BE2C (cell line): ENCODE measurements around the gene TMPRSS2.

Experiments used
- DNase-seq: peaks from one replicate; pipeline ENCODE4 v3.0.0-alpha.2; 2020
- H3K27me3 ChIP-seq: fragments of 250-450 bp; sonication (Bioruptor Pico); 2 replicates; pipeline ENCODE4 v1.5.1; 2020; ENCODE audit warnings: mild to moderate bottlenecking
- H3K36me3 ChIP-seq: fragments of 250-450 bp; sonication (Bioruptor Pico); 2 replicates; pipeline ENCODE4 v1.5.1; 2020; ENCODE audit warnings: mild to moderate bottlenecking
- H3K4me1 ChIP-seq: fragments of 250-450 bp; sonication (Bioruptor Pico); 2 replicates; pipeline ENCODE4 v1.5.1; 2020
- H3K4me3 ChIP-seq: 2 replicates; pipeline ENCODE4 v1.5.1; 2011; ENCODE audit warnings: low read depth, low read length
- H3K9me3 ChIP-seq: fragments of 250-450 bp; sonication (Bioruptor Pico); 2 replicates; pipeline ENCODE4 v1.5.1; 2020
- TF ChIP-seq, protein P1 (sequence below): IDR thresholded peaks from 2 replicates; pipeline ENCODE4 v1.5.1; 2012; ENCODE audit warnings: mild to moderate bottlenecking, low read depth, low read length

The TMPRSS2 gene

DNA sequence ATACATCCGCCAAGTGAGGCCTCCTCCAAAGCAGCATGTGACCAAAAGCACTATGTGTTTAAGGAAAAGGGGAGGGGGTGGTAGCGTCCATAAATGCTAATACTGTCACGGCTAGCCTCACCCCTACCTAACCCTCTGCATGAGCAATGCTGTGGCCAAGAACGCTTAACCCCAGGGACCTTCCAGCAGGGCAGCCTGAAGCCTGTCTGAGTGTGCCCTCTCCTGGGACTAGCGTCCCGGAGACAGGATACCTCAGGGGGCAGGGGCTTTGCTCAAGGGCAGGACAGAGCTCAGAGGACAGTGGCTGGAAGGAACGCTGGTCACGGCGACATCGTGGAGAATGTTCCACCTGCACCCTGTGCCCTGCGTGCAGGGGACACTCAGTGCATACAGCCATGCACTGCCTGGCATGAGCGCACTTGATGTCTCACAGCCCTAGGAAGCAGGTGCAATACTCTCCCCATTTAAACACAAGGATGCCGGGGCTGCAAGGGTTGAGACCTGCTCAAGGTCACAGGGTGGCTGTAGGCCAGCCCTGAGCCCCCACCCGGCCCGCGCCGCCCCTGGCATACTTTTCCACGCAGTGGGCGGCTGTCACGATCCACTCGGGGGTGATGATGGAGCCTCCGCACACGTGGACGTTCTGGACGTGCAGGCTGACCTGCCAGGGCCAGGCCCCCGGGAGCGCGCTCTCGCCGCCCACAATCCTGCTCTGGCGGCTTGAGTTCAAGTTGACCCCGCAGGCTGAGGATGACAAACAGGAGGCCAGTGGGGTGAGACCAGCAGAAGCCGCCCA, 35.0 kb downstream of the TMPRSS2 start:
- no peak overlapping the region for H3K4me3 ChIP-seq
- no peak for DNase-seq
- no peaks in the 10 kb centered on the region for H3K4me1 ChIP-seq
- TF ChIP-seq, protein P1, sequence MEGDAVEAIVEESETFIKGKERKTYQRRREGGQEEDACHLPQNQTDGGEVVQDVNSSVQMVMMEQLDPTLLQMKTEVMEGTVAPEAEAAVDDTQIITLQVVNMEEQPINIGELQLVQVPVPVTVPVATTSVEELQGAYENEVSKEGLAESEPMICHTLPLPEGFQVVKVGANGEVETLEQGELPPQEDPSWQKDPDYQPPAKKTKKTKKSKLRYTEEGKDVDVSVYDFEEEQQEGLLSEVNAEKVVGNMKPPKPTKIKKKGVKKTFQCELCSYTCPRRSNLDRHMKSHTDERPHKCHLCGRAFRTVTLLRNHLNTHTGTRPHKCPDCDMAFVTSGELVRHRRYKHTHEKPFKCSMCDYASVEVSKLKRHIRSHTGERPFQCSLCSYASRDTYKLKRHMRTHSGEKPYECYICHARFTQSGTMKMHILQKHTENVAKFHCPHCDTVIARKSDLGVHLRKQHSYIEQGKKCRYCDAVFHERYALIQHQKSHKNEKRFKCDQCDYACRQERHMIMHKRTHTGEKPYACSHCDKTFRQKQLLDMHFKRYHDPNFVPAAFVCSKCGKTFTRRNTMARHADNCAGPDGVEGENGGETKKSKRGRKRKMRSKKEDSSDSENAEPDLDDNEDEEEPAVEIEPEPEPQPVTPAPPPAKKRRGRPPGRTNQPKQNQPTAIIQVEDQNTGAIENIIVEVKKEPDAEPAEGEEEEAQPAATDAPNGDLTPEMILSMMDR = no peak
- H3K9me3 ChIP-seq = peaks cover 2% of the 10 kb centered on the region; the same call in 1 of the 2 replicates
- no peaks in the 10 kb centered on the region for H3K27me3 ChIP-seq
- H3K36me3 ChIP-seq = no peaks in the 10 kb centered on the region

DNA sequence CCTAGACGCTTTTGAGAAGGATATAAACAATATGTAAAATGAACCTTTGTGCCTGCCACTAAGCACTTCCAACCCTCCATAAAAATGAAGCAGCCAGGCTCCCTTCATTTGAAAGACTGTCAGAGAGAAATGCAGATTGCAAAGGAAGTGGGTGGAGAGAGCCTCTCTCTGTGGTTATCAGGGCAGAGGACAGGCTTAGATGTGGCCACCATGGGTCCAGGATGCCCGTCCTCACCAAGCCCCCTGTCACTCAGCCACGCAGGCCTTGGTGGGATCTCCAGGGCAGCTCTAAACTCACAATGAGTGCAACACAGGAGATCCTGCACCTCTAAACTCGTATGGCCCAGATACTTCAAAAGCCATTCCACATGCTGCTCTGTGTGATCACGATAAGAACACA, 37.9 kb downstream of the TMPRSS2 start:
- H3K4me1 ChIP-seq = no peaks in the 10 kb centered on the region
- TF ChIP-seq, protein P1 = no peak
- H3K4me3 ChIP-seq = no peak overlapping the region
- peaks cover 2% of the 10 kb centered on the region; the same call in 1 of the 2 replicates for H3K9me3 ChIP-seq
- H3K36me3 ChIP-seq = no peaks in the 10 kb centered on the region
- no peaks in the 10 kb centered on the region for H3K27me3 ChIP-seq
- no peak for DNase-seq

DNA sequence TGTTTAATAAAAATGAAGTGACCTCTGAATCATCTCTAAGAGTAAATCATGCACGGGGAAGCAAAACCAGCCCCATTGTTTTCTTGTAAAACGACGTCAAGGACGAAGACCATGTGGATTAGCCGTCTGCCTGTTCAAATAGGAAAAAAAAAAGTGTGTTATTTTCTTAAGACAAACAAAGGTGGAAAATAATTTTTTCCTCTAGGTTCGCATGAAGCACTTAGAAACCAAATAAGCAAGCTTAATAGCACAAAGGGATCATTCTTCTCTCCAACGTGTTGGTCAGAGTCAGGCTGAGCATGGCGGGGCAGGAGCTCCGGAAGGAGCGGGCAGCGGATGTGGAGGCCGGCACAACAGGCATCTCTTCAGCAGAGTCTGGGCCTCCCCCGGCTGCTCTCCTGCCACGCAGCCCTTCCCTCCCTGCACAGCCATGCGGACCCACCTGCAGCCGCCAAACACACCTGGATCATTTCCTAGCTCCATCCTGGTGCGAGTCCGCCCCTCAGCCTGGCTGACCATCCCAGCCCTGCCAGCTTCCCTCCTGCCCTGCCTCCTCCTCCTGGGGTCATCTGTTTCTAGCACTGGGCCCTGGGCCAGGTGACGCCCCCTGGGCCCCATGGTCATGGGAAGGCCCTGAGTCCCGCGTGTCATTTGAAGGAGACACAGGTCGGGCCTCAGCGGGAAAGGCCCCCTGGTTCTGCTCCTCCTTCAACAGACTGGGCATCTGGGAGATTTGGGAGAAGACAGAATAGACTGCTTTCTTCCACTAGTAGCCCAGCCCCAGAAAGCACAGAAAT, 41.7 kb downstream of the TMPRSS2 start:
- TF ChIP-seq, protein P1 = no peak
- H3K9me3 ChIP-seq = no peaks in the 10 kb centered on the region; the same call in 1 of the 2 replicates
- no peaks in the 10 kb centered on the region for H3K4me1 ChIP-seq
- H3K27me3 ChIP-seq = no peaks in the 10 kb centered on the region
- H3K4me3 ChIP-seq = no peak overlapping the region
- DNase-seq = no peak
- H3K36me3 ChIP-seq = no peaks in the 10 kb centered on the region

DNA sequence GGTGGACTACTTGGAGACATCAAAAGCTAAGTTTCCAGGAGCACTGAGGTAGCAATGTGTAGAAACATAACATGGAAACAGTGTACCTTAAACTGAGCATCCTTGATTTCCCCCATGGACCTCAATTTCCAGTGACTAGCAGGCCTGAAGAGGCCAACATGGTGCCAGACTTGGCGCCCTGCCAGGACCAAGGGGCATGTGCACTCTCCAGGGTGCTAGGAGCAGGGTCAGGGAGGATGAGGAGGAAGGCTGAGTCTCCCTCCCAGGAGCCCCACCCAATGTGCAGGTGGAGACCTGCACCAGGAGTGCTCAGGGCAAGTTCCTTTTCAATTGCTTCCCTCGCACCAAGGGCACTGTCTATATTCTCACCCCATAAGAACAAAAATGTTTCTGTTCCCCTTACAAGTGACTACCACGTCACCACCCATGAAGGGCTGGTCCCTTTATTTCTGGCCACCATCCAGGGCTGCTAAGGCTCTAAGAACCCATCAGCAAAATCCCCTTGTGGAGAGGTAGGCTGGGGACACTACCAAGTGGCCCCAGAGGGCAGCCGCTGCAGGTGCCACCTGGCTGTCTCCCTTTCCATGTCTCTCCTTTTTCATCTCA, 42.7 kb downstream of the TMPRSS2 start:
- Histone ChIP-seq H3K36me3 (no peaks in the 10 kb centered on the region), H3K4me3 (no peak overlapping the region), H3K27me3 (no peaks in the 10 kb centered on the region), H3K9me3 (no peaks in the 10 kb centered on the region; the same call in 1 of the 2 replicates), H3K4me1 (no peaks in the 10 kb centered on the region)
- TF ChIP-seq, protein P1 = no peak
- no peak for DNase-seq

DNA sequence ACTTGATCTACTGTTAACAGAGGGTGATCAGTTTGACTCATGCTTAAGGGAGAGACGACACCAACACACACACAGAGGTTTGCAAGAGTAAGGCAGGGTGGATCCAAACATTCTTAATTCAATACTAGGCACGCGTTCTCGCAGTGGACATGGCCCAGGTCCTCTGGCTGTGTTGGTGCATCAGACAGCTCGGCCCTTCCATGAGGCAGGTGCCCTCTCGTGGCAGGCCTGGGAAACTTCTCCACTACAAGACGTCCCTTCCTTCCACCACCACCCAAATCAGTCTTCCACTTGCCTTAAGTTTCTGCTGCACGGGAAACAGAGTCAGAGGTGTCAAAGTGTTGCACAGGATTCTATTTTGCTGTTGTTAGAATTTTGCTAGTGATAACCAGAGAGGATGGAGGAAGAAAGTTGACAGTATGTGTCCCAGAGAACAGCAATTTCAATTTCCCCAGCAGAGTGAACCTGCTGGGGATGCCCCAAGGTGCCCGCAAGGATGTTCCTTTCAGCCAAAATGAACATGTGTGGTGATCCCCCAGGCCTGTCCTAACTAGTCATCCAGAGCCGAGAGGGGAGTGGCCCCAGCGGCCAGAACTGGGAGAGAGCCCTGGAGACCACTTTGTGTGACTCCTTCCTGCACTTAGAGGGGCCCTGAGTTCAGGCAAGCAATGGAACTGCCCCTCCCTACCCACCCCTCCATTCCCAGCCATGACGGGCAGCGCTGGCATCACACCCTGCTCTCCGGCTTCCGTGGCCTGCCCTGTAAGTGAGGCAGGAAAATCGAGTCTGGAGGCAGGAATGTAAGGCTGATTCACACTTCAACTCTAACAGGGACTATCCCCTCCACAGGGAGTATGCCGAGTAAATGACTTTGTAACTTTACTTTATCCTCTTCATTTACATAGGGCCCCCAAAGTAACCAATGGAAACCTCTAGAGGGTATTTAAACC, 47.1 kb downstream of the TMPRSS2 start:
- DNase-seq = no peak
- Histone ChIP-seq H3K9me3 (no peaks in the 10 kb centered on the region; the same call in 1 of the 2 replicates), H3K27me3 (no peaks in the 10 kb centered on the region), H3K4me3 (no peak overlapping the region), H3K36me3 (no peaks in the 10 kb centered on the region), H3K4me1 (no peaks in the 10 kb centered on the region)
- TF ChIP-seq, protein P1 = peak; percentile 32
